Stimulated activated CD8-positive, alpha-beta memory T cell treated with anti-CD3 and anti-CD28 coated beads, Interleukin-15, amount 100 ng/mL, for 48 hours (primary cell): ENCODE data around the gene JMJD7.

Experiments
- DNase-seq, 2 donors: peaks; one replicate each; pipeline ENCODE4 v3.0.0-alpha.2; 2020; ENCODE audit warnings: low read depth in 2 of 2

The JMJD7 gene

DNA sequence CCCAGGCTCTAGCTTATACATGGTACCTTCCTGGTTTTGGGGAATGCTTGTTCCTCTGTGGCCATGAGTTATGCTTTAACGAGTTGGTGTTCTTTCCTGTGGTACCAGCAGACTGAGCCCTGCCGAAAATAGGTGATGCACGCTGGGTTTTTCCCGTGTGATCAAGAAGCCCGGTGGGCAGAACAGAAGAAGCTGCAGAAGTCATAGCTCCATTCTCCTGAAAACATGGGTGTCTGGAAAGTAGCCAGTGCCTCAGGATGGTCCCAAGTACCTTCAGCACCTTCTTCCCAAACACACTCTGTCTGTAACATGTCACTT, 28.4 kb upstream of the JMJD7 start:
- DNase-seq, result no peak

DNA sequence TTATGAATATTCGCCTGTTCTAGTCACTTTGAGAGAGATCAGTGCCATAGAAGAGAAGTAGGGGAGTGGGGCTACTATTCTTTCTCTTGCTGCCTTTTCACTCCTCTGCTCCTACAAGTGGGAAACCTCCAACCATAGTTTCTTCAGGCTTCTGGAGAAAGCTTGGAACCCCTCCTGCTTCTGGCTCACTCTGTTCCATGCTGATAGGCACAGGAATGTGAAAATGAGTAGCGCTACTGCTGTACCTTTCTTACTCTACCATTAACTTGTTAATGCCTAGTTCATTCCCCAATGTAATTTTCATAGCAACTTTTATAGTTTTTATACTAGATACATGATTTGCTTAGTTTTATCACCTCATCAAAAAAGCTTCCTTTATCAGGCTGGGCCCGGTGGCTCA, 26.7 kb upstream of the JMJD7 start:
- no peak for DNase-seq

DNA sequence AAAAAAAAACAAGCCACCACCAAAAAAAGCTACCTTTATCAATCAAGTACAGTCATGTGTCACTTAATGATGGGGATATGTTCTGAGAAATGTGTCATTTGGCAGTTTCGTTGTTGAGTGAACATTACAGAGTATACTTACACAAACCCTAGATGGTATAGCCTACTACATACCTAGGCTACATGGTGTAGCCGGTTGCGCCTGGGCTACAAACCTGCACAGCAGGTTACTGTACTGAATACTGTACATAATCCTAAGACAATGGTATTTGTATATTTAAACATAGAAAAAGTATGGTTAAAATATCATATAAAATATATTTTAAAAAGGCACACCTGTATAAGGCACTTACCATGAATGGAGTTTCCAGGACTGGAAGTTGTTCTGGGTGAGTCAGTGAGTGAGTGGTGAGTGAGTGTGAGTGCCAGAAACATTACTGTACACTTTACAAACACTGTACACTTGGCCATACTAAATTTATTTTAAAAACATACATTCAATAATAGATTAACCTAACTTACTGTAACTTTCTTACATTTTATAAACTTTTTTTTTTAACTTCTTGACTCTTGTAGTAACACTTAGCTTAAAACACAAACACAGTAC, 25.9 kb upstream of the JMJD7 start:
- no peak for DNase-seq

GRCh38 chr15:41804361-41804760, 23.5 kb upstream of the JMJD7 start:
- DNase-seq, result no peak

DNA sequence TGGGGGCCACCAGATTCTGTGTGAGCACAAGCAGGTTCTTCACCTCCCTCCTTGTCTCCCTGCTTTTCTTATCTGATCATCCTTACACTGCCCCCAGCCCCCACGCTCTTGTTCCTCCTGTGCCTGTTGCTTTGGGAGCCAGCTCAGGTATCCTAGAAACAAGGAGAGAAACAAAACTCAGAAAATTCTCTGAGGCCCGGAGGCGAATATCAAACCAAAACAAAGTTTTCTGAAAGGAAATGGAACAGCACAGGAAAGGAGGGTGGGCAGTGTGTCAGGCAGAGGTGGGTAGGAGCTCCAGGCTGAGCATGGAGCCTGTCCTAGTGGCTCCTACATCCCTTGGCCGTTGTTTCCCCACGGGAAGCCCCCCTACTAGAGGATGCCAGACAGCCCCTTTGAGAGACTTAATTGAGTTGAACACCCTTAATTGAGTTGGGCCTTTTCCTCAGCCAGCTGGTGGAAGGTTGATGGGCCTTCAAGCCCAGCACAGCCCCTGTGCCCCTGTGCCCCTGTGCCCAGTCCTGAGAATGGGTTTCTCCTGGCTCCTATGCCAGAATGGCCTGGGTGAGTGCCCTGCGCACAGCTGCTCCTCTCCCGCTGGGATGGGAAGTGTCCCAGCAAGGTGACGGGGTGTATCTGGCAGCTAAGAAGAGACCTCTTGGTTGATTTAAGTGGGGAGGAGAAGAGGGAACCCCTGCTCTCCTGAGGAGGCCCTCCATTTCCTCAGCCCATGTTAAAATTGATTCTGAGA, 22.8 kb upstream of the JMJD7 start:
- no peak for DNase-seq

GRCh38 chr15:41805711-41806110, 22.2 kb upstream of the JMJD7 start:
- no peak for DNase-seq

DNA sequence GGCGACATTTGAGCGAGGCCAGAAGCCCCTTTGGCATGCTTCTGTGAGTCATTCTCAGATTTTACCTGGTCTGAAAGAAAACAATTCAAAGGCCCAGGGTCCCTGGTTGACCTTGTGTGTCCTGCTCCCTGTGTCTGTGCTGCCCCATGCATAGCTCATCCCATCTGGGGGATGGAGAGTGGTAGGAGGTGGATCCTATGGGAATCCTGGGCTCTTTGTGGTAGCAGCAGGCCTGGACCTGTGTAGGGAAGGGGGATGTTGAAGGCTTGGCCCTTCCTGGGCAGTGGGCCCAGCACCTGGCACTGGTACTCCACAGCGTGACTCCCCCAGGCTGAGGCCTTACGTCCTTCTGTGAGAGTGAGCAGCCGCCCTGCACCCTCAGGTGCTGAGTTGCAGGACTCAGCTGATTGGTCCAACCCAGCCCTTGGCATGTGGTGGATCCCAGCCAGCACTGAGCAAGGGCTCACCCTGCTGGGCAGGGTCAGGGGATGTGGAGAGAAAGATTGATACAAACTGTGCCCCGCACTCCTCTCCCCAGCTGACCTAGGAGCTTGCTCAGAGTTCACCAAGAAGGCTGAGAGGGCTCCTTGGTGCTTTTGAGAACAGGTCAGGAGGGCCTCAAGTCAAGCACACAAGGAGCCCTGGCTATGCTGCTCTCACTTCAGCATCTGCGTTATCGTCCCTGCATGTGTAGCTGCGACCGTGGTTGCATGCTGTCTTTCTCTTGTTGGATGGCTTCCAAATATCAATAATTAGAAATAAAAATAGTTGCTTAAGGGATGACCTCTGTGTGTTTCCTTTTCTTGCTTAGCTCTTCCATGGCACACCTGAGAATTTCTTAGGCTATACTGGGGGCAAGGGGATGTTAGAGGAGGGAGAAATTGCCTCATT, 21.4 kb upstream of the JMJD7 start:
- no peak for DNase-seq

DNA sequence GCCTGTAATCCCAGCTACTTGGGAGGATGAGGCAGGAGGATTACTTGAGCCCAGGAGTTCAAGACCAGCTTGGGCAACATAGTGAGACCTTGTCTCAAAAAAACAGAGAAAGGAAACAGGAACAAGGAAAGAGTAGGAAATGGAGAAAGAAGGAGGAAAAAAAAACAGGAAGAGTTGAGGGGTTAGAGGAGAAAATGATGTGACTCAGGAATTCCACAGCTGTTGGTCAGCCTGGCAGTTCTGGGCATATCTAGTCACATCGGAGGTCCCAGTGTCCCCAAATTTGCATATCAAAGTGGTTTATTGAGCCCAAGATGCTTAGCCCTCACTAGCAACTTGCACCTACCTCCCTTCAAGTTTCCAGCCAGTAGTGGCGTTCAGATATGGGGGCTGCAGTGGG, 18.8 kb upstream of the JMJD7 start:
- no peak for DNase-seq

GRCh38 chr15:41809526-41810220, 18.2 kb upstream of the JMJD7 start:
- no peak for DNase-seq

GRCh38 chr15:41810651-41811431, 17.1 kb upstream of the JMJD7 start:
- DNase-seq, result no peak

DNA sequence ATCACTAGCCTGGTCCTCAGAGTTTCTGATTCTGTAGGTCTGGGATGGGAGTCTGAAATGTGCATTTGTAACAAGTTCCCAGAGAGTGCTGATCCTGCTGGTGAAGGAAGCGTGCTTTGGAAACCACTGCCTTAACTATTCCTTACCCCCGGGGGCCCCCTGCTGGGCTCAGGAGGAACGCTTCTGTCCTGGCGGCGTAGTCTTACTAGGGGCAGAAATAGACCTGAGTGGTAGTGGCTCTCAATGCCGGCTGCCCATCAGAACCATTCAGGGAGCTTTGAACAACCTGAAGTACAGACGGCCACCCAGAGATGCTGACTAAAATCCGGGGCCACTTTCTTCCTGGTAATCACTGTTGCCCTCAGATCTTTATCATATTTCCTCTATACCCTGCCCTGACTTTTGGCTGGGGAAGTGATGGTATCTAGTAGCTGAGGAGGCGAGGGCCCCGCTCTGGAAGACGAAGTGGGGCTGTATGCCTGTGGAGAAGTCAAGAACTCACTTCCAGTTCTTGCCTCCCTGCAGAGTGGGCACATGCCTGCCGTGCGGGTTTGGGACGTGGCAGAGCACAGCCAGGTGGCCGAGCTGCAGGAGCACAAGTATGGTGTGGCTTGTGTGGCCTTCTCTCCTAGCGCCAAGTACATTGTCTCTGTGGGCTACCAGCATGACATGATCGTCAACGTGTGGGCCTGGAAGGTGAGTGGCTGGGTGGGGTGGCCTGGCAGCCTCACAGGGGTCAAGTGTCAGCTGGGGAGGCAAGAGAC, 16.3 kb upstream of the JMJD7 start:
- peak; percentile 52 to 53 for DNase-seq

DNA sequence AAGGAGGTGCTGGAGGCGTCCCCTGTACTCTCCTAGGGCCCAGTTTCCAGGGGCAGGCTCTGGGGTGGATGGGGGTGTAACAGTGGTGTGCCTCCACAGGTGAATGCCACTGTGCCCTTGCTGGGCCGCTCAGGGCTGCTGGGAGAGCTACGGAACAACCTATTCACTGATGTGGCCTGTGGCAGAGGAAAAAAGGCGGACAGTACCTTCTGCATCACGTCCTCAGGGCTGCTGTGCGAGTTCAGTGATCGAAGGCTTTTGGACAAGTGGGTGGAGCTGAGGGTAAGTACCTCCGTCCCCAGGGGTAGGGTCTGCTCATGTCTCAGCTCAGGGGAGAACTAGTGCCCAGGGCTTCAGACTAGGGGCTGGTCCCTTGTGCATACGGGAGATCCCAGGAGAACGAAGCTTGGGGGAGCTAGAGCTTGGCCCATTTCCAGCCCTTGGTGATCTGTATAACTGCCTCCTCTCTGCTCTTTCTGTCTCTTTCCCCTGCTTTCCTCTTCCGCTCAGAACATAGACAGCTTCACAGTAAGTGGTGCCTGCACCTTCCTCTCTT, 15.0 kb upstream of the JMJD7 start:
- DNase-seq, result no peak

DNA sequence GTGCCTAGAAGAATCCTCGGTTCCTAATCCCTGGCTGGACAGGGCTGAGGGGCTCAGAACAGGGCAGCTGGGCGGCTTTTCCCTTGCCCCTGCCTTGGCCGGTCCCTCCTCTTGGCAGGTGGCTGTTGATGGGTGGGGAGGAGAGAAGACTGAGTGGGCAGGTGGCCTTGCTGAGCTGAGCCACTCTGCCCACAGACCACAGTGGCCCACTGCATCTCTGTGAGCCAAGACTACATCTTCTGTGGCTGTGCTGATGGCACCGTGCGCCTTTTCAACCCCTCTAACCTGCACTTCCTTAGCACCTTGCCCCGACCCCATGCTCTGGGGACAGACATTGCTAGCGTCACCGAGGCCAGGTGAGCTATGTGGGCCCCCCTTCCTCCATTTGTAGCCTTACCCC, 14.5 kb upstream of the JMJD7 start:
- no peak for DNase-seq

GRCh38 chr15:41814534-41814933, 13.4 kb upstream of the JMJD7 start:
- DNase-seq, result no peak

- DNase-seq, result no peak
Observed at GRCh38 chr15:41816788-41817187, 11.1 kb upstream of the JMJD7 start.

- DNase-seq, result no peak
Observed at GRCh38 chr15:41817327-41817726, 10.6 kb upstream of the JMJD7 start.

DNA sequence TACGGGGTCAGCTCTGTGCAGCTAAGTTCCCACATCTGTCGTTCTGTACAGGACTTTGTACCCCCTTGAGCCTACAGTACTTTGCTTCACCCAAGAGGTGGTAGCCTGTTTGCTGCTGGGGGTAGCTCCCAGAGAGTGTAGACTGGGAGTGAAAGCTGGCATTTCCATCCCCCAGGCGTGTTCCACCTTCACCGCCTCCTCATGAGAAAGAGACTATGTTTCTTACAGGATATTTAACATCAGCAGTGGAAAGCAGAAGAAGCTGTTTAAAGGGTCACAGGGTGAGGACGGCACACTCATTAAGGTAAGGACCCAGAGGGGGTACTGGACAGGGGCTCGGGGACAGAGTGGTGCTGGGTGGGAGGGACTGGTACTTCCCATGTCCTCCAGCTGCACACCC, 10.1 kb upstream of the JMJD7 start:
- DNase-seq, result no peak

DNA sequence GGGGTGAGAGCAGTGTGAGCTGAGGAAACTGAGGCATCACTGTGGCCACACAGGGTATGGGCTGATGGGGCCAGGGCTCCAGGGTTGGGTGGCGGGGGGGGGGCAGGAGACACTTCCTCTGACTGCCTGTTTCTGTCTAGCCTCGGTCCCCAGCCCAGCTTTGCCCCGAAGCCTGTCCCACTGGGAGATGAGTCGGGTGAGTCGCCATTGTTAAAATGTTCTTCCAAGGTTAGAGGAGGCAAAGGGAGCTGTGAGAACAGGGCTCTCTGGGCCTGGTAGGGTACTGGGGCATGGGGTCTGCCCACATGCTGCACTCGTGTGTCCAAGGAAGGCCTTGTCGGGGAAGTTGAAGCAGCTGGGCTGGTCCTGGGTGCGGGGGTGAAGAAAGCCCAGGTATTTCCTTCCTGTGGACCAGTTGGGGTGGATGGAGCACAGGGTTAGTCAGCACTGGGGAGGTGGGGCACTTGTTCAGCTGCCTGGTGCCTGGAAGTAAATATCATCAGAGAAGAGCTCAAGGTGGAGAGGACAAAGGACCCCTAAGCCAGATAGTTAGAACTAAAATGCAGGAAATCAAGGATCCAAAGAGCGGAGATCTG, 8.3 kb upstream of the JMJD7 start:
- DNase-seq, result no peak

DNA sequence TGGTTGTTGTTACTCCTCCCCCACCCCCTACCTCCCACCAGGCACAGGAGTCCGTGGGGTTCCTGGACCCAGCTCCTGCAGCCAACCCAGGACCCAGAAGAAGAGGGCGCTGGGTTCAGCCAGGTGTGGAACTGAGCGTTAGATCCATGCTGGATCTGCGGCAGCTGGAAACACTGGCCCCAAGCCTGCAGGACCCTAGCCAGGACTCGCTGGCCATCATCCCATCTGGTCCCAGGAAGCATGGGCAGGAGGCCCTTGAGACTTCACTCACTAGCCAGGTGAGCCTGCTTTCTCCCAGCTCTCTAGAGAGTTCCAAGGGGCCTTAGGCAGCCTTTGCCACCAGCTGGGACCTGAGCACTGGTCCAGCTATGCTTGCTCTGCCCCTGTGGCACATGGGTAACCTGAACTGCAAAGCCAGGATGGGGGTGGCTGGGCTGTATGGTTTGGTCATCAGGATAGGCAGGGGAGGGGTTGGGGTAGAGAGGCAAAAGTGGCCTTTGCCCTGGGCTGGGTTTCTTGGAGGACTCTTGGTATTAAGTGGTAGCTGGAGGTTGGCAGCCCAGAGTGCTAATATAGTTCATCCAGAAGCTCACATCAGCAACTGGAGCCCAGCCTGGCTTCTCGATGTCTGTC, 7.0 kb upstream of the JMJD7 start:
- DNase-seq, result no peak

- no peak for DNase-seq
Observed at GRCh38 chr15:41821831-41822230, 6.1 kb upstream of the JMJD7 start.
